Effector memory CD4-positive, alpha-beta T cell (primary cell): ENCODE measurements around the gene CDH4.

Experiments
- DNase-seq, 3 donors: peaks; one replicate each; pipeline ENCODE4 v3.0.0-alpha.2; 2020
- H3K27ac ChIP-seq: 2 replicates; pipeline ENCODE4 v1.7.0; 2013; ENCODE audit warnings: mild to moderate bottlenecking, low read length, moderate library complexity; ENCODE audit not compliant: insufficient read depth, poor library complexity, severe bottlenecking
- H3K27me3 ChIP-seq: replicated peaks from 2 replicates; pipeline ENCODE4 v1.7.0; 2013; ENCODE audit warnings: mild to moderate bottlenecking, low read length; ENCODE audit not compliant: insufficient read depth, control insufficient read depth, poor library complexity, severe bottlenecking
- H3K36me3 ChIP-seq: 2 replicates; pipeline ENCODE4 v1.7.0; 2013; ENCODE audit warnings: mild to moderate bottlenecking, low read length, moderate library complexity; ENCODE audit not compliant: control insufficient read depth, insufficient read depth
- H3K4me1 ChIP-seq: 2 replicates; pipeline ENCODE4 v1.7.0; 2013; ENCODE audit warnings: low read length, mild to moderate bottlenecking; ENCODE audit not compliant: control insufficient read depth, insufficient read depth, poor library complexity, severe bottlenecking
- H3K4me3 ChIP-seq: 2 replicates; pipeline ENCODE4 v1.7.0; 2013; ENCODE audit warnings: low read length, low read depth, mild to moderate bottlenecking; ENCODE audit not compliant: insufficient read depth, poor library complexity, severe bottlenecking
- H3K9me3 ChIP-seq: 2 replicates; pipeline ENCODE4 v1.7.0; 2013; ENCODE audit warnings: mild to moderate bottlenecking, low read length, moderate library complexity; ENCODE audit not compliant: control insufficient read depth

The CDH4 gene

GRCh38 chr20:61252601-61253263 lies 671 bp downstream of the CDH4 start:
- H3K27ac ChIP-seq, result no peak overlapping the region
- H3K4me3 ChIP-seq, result no peak overlapping the region
- no peak for DNase-seq
- H3K4me1 ChIP-seq, result no peaks in the 10 kb centered on the region
- peaks cover 3% of the 10 kb centered on the region for H3K27me3 ChIP-seq
- no peaks in the 10 kb centered on the region for H3K9me3 ChIP-seq
- no peaks in the 10 kb centered on the region for H3K36me3 ChIP-seq

GRCh38 chr20:61253264-61253639 lies 1.2 kb downstream of the CDH4 start:
- Histone ChIP-seq H3K4me3 (no peak overlapping the region), H3K27ac (no peak overlapping the region), H3K9me3 (no peaks in the 10 kb centered on the region), H3K27me3 (peaks cover 3% of the 10 kb centered on the region), H3K4me1 (no peaks in the 10 kb centered on the region), H3K36me3 (no peaks in the 10 kb centered on the region)
- no peak for DNase-seq

GRCh38 chr20:61253640-61254511 lies 1.8 kb downstream of the CDH4 start:
- no peaks in the 10 kb centered on the region for H3K4me1 ChIP-seq
- no peaks in the 10 kb centered on the region for H3K9me3 ChIP-seq
- peaks cover 3% of the 10 kb centered on the region for H3K27me3 ChIP-seq
- no peak for DNase-seq
- H3K4me3 ChIP-seq, result no peak overlapping the region
- H3K27ac ChIP-seq, result no peak overlapping the region
- no peaks in the 10 kb centered on the region for H3K36me3 ChIP-seq

GRCh38 chr20:61254881-61255626 lies 3.0 kb downstream of the CDH4 start:
- no peak for DNase-seq
- H3K4me3 ChIP-seq, result no peak overlapping the region
- no peak overlapping the region for H3K27ac ChIP-seq

GRCh38 chr20:61256365-61256764 lies 4.3 kb downstream of the CDH4 start:
- Histone ChIP-seq H3K36me3 (no peaks in the 10 kb centered on the region), H3K27ac (no peak overlapping the region), H3K9me3 (no peaks in the 10 kb centered on the region), H3K4me3 (no peak overlapping the region), H3K4me1 (no peaks in the 10 kb centered on the region), H3K27me3 (no peaks in the 10 kb centered on the region)
- no peak for DNase-seq

More at GRCh38 chr20:61254881-61255626, 3.0 kb downstream of the CDH4 start:
- Histone ChIP-seq H3K9me3 (no peaks in the 10 kb centered on the region), H3K4me1 (no peaks in the 10 kb centered on the region), H3K36me3 (no peaks in the 10 kb centered on the region), H3K27me3 (peaks cover 3% of the 10 kb centered on the region)

- Histone ChIP-seq H3K4me1 (no peaks in the 10 kb centered on the region), H3K4me3 (no peak overlapping the region), H3K9me3 (no peaks in the 10 kb centered on the region), H3K27me3 (no peaks in the 10 kb centered on the region), H3K36me3 (no peaks in the 10 kb centered on the region), H3K27ac (no peak overlapping the region)
- no peak for DNase-seq
Observed at GRCh38 chr20:61256824-61257223, 4.8 kb downstream of the CDH4 start.

GRCh38 chr20:61257611-61258010 lies 5.5 kb downstream of the CDH4 start:
- Histone ChIP-seq H3K27ac (no peak overlapping the region), H3K4me1 (no peaks in the 10 kb centered on the region), H3K36me3 (no peaks in the 10 kb centered on the region), H3K9me3 (no peaks in the 10 kb centered on the region), H3K4me3 (no peak overlapping the region), H3K27me3 (no peaks in the 10 kb centered on the region)
- DNase-seq, result no peak

GRCh38 chr20:61259741-61260140 lies 7.7 kb downstream of the CDH4 start:
- Histone ChIP-seq H3K36me3 (no peaks in the 10 kb centered on the region), H3K4me3 (no peak overlapping the region), H3K27ac (no peak overlapping the region), H3K9me3 (no peaks in the 10 kb centered on the region), H3K27me3 (no peaks in the 10 kb centered on the region), H3K4me1 (no peaks in the 10 kb centered on the region)
- DNase-seq, result no peak

GRCh38 chr20:61260905-61261304 lies 8.8 kb downstream of the CDH4 start:
- Histone ChIP-seq H3K36me3 (no peaks in the 10 kb centered on the region), H3K4me3 (no peak overlapping the region), H3K9me3 (no peaks in the 10 kb centered on the region), H3K27me3 (peaks cover 3% of the 10 kb centered on the region), H3K27ac (no peak overlapping the region), H3K4me1 (no peaks in the 10 kb centered on the region)
- DNase-seq, result no peak

- peaks cover 3% of the 10 kb centered on the region for H3K27me3 ChIP-seq
- no peaks in the 10 kb centered on the region for H3K9me3 ChIP-seq
- H3K4me3 ChIP-seq, result no peak overlapping the region
- no peaks in the 10 kb centered on the region for H3K4me1 ChIP-seq
- H3K27ac ChIP-seq, result no peak overlapping the region
- H3K36me3 ChIP-seq, result no peaks in the 10 kb centered on the region
- no peak for DNase-seq
Observed at GRCh38 chr20:61262036-61262435, 10.0 kb downstream of the CDH4 start.
